ENCODE measurements around the gene EYS.
"Not testable (repeated sequence)": the region's sequence is repeated elsewhere in the genome, so short reads cannot be mapped to it uniquely, and the experiment has no call there.

The EYS gene

DNA sequence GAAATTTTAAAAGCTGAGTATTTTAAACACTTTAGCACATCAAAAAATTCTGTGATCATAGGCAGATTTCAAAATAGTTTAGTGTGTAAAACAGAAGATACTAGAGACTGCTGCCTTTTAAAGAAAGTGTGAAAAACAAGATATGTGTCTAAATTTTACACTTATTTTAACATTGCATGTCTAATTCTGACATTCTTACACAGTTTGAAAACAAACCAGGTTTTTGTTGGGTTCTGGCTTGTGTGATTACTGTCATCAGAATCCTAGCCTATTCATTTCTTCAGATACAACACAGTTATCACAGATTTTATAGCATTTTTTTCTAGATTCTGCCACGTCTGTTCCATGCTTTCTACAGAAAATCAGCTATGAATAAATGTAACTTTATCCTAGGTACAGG is 257.1 kb downstream of the EYS start:
- FAIRE-seq: no peak

DNA sequence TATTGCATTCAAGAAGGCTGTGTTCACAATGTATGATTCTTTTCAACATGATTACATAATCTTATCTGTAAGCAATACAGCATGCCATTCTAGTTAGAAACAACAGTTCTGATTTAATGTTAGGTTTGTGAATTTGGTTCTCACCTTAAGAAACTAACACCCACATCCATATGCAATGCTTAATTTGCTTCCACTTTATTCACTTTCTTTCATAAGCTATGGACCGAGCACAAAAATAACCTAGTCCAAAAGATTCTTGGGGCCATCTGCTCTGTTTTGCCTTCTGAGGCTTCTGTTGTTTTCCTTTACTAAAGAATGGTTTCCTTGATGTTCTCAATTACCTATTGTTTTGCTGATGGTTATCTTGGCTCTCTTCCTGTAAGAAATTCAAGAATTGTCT is 258.2 kb downstream of the EYS start:
- FAIRE-seq: no peak

DNA sequence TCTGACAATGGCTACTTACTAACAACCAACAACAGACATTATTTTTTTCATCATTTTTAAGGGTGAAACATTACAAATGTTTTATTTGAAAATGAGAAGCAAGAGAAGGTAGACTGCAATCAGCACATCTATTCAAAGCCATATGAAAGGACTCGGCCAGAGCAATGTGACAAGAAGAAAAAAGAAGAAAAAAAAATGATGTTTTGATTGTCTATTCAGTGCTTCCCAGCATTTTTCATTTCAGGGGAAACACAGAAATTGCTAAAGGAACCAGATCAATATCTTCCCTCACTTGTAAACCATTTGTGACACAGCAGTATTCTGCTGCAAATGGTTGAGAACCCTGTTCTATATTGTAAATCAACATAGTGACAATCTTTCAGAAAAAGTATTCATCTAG is 270.7 kb downstream of the EYS start:
- FAIRE-seq: no peak

GRCh38 chr6:65416621-65417020 is 290.4 kb downstream of the EYS start:
- no peak for FAIRE-seq

DNA sequence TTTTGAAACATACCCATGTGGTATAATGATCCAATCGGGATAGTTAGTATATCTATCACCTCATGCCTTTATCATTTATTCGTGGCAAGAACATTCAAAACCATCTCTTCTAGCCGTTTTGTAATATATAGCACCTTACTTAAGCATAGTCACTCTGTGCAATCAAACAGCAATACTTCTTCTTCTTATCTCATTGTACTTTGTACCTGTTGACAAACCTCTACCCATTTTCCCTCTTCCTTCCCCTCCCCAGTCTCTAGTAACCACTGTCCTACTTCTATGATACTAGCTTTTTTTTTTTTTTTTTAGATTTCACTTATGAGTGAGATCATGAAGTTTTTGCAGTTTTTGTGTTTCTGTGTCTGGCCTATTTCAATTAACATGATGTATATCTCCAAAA is 296.7 kb downstream of the EYS start:
- FAIRE-seq: no peak

- no peak for FAIRE-seq
Measured at GRCh38 chr6:65402564-65402963, 304.5 kb downstream of the EYS start.

GRCh38 chr6:65399355-65400084 is 307.5 kb downstream of the EYS start:
- FAIRE-seq: no peak

DNA sequence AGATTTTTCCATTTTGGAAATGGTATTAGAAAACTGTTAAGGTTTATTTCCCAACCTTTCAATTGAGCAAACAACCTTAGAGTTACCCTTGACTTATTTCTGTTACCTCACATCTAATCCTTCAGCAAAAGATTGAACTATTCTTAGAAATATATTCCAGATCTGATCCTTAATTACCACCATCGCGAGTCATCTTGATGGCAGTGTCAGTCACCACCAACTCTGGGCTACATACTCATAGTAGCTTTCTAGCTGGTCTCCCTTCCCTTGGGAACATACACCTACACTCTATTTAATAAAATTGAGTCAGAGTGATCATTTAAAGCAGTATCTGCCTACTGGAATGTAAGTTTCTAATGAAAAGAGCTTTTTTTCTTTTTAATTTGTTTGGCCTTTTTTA is 308.2 kb downstream of the EYS start:
- FAIRE-seq: no peak

GRCh38 chr6:65350530-65350929 is 356.5 kb downstream of the EYS start:
- FAIRE-seq: no peak

GRCh38 chr6:65302655-65303054 is 404.4 kb downstream of the EYS start:
- FAIRE-seq: not testable (repeated sequence)

DNA sequence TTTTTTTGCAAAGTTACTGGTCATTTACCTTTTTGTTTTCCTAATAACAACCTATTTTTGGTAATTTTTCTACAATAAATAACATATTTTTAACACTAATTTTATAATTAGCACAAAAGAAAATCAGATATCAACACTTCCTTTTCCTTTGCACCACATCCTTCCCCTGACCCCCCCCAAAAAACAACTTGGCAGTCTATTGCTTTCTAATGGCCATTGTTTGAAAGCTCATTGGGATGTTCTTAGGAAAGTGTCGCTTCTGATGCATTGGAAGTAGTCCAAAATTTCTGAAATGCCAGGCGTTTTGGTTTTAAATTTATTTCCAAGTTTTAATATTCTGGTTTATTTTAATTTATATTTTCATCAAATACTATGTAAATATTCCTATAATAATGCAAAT is 407.8 kb downstream of the EYS start:
- FAIRE-seq: no peak

DNA sequence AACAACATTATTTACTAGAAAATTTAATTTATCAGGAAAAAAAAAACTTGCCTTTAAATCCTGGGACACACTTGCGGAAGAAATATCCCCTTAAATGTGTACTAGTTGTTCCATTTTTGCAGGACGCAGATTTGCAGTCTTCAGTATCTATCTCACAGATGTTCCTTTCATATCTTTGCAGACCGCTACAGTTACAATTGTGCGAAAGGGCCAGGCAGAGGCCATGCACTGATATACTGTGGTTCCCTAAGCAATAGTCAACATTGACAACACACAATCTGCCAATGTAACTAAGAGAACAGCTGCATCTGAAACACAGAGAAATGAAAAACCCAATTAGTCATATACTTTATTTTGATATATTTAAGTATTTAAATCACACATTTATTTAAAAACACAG is 411.2 kb downstream of the EYS start:
- FAIRE-seq: no peak

DNA sequence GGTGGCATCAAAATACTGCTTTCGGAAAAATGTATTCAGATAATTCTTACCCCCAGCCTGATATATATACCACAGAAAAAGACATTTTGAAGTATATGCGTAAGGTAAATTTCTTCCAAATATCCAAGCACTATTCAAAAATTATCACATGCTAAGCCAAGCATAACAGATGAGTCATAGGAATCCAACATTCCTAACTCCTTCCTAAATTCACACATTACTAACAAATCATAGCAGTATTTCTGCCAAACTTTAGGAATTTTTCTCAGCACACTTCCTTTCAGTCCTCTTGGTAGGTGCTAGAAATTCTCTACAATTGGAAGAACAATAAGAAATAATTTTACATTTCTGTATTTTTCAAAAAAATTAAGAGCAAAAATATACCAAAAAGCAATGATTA is 417.5 kb downstream of the EYS start:
- FAIRE-seq: no peak

DNA sequence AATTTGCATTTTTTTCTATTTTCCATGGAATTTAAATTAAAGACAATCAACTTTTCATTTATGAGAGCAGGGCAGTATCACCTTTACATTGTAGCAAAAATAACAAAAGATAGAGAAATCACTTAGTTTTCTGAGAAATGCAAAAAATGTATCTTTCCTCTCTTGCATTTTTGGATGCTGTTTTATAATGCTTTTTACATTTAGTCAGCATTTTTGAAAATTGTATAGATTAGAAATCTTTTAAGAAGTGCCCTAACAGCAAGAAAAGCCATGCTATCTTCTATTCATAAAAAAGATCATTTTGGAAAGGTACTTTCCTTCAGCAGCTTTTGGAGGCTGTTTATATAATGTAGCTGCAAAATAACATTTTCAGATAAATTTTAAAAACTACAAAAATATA is 421.8 kb downstream of the EYS start:
- no peak for FAIRE-seq

GRCh38 chr6:65280060-65280459 is 427.0 kb downstream of the EYS start:
- FAIRE-seq: no peak

- FAIRE-seq: no peak
Measured at GRCh38 chr6:65262241-65262640, 444.8 kb downstream of the EYS start.

DNA sequence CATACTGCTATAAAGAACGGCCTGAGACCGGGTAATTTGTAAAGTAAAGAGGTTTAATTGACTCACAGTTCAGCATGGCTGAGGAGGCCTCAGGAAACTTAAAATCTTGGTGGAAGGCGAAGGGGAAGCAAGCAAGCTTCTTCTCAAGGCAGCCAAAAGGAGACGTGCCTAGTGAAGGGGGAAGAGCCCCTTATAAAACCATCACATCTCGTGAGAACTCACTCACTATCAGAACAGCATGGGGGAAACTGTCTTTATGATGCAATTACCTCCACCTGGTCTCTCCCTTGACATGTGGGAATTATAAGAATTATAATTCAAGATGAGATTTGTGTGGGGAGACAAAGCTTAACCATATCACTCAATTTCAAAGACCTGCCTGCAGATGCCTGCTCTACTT is 447.0 kb downstream of the EYS start:
- FAIRE-seq: no peak

DNA sequence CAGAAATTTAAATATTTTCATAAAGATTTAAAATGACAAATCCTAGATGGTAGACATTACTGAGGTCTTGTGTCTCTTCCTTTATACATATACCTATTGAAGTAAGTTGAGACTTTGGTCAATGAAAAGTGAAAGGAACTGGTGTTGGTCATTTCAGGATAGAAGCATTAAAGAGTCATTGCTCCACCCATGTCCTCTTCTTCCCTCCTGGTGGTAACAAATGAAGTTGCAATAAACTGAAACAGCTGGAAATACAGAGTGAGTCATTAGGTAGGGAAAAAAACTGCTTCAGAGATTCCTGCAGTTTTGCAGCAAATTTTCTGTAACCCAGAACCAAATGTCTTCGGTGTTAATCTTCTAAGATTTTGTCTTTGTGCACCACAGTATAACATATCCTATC is 448.0 kb downstream of the EYS start:
- FAIRE-seq: no peak

DNA sequence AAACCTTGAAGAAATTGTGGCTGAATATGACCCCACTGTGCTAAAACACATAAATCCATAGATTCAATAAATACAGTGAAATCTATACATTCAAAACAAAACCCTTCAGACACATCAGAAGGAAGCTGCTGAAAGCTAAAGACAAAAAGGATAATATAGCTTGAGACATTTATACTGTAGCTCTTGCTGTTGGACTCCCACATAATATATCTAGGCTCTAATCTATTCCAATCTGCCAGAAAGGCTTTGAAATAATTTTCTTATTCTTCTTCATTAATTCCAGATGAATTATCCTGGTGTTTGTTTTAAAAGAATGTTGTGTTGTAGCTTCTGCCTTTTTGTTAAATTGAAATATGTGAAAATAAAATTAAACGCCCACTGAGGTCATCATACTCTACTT is 454.0 kb downstream of the EYS start:
- FAIRE-seq: no peak

DNA sequence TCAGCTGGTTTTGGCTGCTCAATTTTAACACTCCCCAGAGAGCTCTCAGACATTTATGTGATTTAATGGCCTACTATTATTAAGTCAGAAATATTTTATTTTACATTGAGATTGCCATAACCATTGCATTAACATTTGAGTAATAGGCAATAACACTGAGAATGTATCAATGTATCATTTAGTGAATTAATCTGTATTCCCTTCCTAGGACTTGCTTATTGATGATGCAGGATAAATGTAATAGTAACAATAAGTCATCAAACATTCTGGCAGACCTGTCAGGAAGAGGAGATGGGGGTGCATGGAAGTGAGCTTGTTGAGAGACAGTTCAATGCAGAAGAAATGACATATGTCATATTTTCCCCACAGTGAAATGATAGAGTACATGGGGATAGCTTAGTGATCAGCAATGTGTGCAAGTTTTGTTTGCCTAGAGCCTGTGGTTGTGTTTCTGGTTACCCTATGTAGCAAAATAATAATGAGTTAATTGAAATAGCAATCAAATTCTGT is 458.9 kb downstream of the EYS start:
- no peak for FAIRE-seq

GRCh38 chr6:65231616-65232015 is 475.4 kb downstream of the EYS start:
- no peak for FAIRE-seq

- FAIRE-seq: no peak
Measured at GRCh38 chr6:65229825-65230224, 477.2 kb downstream of the EYS start.

DNA sequence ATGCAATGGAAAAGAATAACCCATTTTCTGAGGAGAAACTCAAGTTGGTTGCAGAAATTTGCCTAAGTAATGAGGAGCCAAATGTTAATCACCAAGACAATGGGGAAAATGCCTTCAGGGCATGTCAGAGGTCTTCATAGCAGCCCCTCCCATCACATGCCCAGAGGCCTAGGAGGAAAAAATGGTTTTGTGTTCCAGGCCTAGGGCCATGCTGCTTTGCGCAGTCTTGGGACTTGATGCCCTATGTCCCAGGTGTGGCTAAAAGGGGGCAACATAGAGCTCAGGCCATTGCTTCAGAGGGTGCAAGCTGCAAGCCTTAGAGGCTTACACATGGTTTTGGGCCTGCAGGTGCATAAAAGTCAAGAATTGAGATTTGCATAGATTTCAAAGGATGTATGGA is 485.9 kb downstream of the EYS start:
- FAIRE-seq: no peak

GRCh38 chr6:65202738-65203137 is 504.3 kb downstream of the EYS start:
- FAIRE-seq: no peak

DNA sequence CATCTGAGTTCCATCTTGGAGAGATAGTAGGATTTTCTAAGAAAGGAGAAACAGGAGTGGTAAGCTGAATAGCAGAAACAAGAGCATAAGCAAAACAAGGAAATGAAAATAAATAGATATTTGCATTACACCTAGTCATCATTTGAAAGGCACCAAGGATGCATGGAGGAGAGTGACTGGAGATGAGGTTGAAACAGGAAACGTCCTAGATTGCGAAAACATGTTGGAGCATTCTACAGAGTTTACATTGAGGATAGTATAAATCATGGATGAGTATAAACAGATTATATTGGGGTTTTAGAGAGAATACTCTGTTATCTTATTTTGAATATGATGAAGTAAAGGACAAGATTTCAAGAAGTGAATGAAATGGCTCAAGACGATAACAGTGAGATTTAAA is 507.3 kb downstream of the EYS start:
- no peak for FAIRE-seq
